Bone marrow (tissue), 2 donors: Measurements from ENCODE around the gene NCK2.
"Not testable (repeated sequence)": the region's sequence is repeated elsewhere in the genome, so short reads cannot be mapped to it uniquely, and the experiment has no call there.

Experiments used
- DNase-seq, 2 donors: peaks; one replicate each; lab custom pipeline; 2025; lab: John Stamatoyannopoulos, UW

The NCK2 gene

GRCh38 chr2:105756435-105756834, 11.7 kb downstream of the NCK2 start:
- no peak for DNase-seq

GRCh38 chr2:105756865-105757264, 12.2 kb downstream of the NCK2 start:
- not testable (repeated sequence) for DNase-seq

GRCh38 chr2:105757433-105757832, 12.7 kb downstream of the NCK2 start:
- DNase-seq = no peak

GRCh38 chr2:105760191-105760590, 15.5 kb downstream of the NCK2 start:
- DNase-seq = no peak

GRCh38 chr2:105760639-105761337, 16.1 kb downstream of the NCK2 start:
- no peak for DNase-seq

GRCh38 chr2:105761931-105762515, 17.3 kb downstream of the NCK2 start:
- DNase-seq = no peak

- no peak for DNase-seq
These were observed 18.4 kb downstream of the NCK2 start for GRCh38 chr2:105763076-105763475.

- no peak for DNase-seq
These were observed 19.3 kb downstream of the NCK2 start for GRCh38 chr2:105764059-105764458.

- DNase-seq = no peak
These were observed 20.9 kb downstream of the NCK2 start for GRCh38 chr2:105765415-105766299.

- DNase-seq = no peak
These were observed 21.7 kb downstream of the NCK2 start for GRCh38 chr2:105766300-105766866.

GRCh38 chr2:105768176-105768575, 23.5 kb downstream of the NCK2 start:
- DNase-seq = no peak

- no peak for DNase-seq
These were observed 24.3 kb downstream of the NCK2 start for GRCh38 chr2:105768961-105769452.

GRCh38 chr2:105769504-105769903, 24.8 kb downstream of the NCK2 start:
- no peak for DNase-seq

GRCh38 chr2:105770149-105770548, 25.4 kb downstream of the NCK2 start:
- DNase-seq = no peak

GRCh38 chr2:105771291-105771690, 26.6 kb downstream of the NCK2 start:
- not testable (repeated sequence) for DNase-seq

GRCh38 chr2:105771836-105772235, 27.1 kb downstream of the NCK2 start:
- DNase-seq = no peak

- no peak for DNase-seq
These were observed 27.6 kb downstream of the NCK2 start for GRCh38 chr2:105772362-105772761.

- no peak for DNase-seq
These were observed 28.9 kb downstream of the NCK2 start for GRCh38 chr2:105773568-105773967.

- DNase-seq = no peak
These were observed 30.1 kb downstream of the NCK2 start for GRCh38 chr2:105774781-105775337.

- DNase-seq = peak in 1 of 2 donors; percentile 67
These were observed 31.3 kb downstream of the NCK2 start for GRCh38 chr2:105775809-105776559.

GRCh38 chr2:105776560-105776928, 31.8 kb downstream of the NCK2 start:
- DNase-seq = peak in 1 of 2 donors; percentile 67
